GM19438 (cell line): ENCODE measurements around the gene CCDC70.

Experiments used
- ATAC-seq: cut with Tn5 transposase; IDR thresholded peaks from one replicate; pipeline ENCODE4 v1.9.1; 2021; ENCODE audit warnings: low read depth; ENCODE audit not compliant: unreplicated experiment

CCDC70 gene

DNA sequence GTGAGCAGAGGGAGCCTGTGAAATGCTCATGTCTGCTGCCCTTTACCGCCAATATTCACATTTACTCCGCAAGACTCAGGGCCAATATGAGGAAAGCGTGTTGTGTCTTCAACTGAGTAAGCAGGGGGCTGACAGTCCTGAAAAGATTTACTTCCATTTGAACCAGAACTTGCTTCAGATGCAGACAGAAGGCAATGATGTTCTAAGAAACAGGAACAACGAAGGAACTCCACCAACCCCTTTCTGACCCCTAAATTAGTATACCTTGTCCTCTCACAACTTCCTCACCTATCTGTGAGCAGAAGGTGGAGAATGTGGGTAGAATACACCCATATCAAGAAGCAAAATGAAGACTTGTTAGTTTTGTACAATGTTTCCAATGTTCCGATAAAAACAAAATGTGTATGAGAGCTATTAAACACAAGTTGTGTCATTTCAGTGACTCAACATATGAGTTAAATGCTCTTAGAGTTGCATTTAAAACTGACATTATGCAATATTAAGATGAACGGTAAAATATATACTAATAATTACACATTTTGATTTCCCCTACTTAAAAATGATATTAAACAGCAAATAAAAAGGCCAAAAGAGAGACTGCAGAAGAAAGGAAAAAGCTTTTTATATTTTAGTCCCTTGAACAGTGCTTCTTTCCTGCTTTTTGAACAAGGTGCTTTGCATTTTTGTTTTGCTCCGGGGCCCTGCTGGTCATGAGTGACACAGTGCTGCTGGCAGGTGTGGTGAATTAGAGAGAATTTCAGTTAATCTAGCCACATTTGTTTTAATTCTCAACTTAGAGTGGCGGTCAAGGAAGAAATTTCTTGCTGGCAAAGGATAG, 32.8 kb upstream of the CCDC70 start:
- no peak for ATAC-seq

GRCh38 chr13:51829568-51829899, 32.2 kb upstream of the CCDC70 start:
- ATAC-seq: no peak

DNA sequence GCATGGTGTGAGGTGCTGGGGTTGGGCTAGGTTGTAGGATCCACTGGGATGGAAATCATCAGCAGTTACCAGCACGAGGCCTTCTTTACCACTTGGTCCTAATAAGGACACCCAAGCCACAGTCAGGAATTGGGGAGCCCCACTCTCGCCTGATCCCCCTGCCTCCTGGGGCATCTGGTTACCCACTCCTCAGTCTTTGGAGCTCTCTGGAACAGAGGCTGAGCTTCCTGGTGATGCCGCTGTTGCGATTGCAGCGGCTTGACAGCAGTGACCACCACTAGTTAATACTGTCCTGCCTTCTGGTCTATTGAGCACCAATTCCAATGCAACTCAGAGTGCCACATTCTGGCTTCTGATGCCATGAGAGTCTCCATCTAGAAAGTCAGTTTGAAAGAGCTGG, 30.2 kb upstream of the CCDC70 start:
- ATAC-seq: no peak

GRCh38 chr13:51832471-51833152, 29.2 kb upstream of the CCDC70 start:
- ATAC-seq: no peak

DNA sequence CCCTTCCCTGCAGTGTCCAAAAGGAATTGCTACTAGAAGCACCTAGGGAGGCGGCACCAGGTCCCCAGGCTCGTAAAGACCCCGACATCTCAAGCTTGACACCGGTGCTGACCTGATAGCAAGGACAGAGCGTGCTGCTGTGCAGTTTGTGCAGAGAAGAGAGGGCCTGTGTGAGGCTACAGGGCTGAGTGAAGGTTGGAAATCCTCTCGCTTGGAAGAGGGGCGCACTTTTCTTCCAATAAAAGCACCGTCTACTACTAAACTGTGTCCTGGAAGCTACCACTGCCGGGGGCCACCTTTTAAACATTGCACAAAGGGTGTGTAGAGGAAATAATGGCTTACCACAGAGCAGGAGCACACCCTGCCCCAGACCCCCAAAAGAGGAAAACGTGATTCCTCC, 27.8 kb upstream of the CCDC70 start:
- ATAC-seq: no peak

GRCh38 chr13:51834581-51835171, 27.1 kb upstream of the CCDC70 start:
- no peak for ATAC-seq

DNA sequence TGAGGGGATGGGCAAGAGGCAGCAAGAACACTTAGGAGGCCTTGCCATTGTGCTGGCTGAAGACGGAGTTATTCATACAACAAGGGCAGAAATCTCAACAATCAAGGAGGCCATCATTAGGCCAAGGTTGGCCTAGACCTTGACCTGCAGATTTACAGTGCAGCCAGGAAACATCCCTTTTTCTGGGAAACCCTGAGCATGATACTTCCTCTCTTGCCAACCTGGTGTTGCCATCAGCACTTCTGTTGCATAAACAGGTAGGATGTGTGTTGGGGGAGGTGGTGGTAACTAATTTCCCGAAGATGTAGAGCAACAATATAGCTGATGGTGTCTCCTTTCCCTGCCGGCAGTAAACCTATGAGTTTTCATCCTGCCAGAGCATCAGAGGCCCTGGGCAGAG, 24.8 kb upstream of the CCDC70 start:
- no peak for ATAC-seq

- ATAC-seq: no peak
Measured at GRCh38 chr13:51838240-51838846, 23.4 kb upstream of the CCDC70 start.

GRCh38 chr13:51839711-51840540, 21.8 kb upstream of the CCDC70 start:
- ATAC-seq: no peak

DNA sequence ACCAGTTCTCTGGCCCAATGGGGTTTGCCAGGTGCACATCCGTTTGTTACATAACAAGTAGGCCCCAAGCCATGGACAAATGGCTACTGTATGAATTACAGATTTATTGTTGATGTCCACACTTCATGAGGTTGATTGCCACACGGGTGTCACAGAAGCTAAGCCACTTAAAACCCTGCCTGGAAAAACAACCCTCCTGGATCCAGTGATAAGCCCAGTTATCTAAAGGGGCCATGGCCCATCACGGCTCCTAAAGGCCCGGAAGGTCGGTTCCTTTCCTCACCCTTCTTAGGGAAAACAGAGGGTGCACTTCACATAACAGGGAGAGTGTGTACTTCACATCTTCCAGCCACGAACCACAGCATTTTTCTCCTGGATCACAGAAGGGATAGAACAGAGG, 20.9 kb upstream of the CCDC70 start:
- no peak for ATAC-seq

- no peak for ATAC-seq
Measured at GRCh38 chr13:51841732-51842131, 20.0 kb upstream of the CCDC70 start.

- no peak for ATAC-seq
Measured at GRCh38 chr13:51843529-51843928, 18.2 kb upstream of the CCDC70 start.

GRCh38 chr13:51844862-51845573, 16.8 kb upstream of the CCDC70 start, which contains the start of gene TMEM272:
Gene TMEM272 (minus strand): TSS chr13:51845177. CDS start chr13:51838530, 6,647 bp downstream.
- peak; percentile 67 for ATAC-seq

- no peak for ATAC-seq
Measured at GRCh38 chr13:51845574-51846318, 16.0 kb upstream of the CCDC70 start.

DNA sequence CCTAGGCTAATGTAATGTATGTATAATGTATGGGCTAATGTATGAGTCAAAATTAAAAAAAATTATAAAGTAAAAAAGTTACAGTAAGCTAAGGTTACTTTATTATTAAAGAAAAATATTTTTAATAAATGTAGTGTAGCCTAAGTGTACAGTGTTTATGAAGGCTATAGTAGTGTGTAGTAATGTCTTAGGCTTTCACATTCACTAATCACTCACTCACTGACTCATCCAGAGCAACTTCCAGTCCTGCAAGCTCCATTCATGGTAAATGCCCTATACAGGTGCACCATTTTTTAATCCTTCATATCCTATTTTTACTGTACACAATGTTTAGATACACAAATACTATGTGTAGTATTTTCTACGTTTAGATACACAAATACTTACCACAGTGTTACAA, 15.0 kb upstream of the CCDC70 start:
- ATAC-seq: no peak

- no peak for ATAC-seq
Measured at GRCh38 chr13:51848674-51849073, 13.1 kb upstream of the CCDC70 start.

DNA sequence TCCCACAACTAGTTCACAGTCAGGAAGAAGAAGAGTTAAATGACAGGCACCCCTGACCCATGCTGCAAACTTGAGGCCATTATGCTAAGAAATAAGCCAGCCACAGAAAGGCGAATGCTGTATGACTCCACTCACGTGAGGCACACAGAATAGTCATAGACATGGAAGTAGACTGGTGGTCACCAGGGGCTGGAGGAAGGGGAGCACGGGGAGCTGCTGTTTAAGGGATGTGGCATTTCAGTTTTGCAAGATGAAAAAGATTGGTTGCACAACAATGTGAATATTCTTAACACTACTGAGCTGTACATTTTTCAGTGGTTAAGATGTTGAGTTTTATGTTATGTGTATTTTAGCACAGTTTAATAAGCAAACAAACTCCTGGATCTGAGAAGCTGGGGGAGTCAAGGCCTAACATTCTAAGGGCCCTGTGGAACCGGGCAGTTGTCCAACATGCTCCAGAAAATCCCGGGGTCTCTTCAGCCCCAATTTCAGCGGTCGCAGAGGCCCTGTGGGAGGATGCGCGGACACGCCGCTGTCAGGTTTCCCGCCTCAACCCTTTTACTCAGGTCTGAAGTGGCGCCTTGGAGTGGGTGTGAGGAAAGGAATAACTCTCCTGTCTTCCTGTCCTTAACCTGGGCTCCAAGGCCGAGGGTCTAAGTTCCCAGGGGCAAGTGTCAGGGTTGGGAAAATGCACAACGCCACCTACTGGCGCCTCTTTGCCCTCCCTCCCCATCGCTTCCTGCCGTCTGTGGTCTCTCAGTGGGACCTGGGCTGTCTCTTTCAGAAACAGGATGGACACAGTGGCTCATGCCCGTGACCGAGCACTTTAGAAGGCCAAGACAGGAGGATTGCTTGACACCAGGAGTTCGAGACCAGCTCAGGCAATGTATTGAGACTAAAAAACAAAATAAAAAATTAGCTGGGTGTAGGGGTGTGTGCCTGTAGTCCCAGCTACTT, 12.3 kb upstream of the CCDC70 start:
- ATAC-seq: no peak
